HG03039 (cell line): ENCODE measurements around the gene PPP2R3B.
"Not testable (repeated sequence)": the region's sequence is repeated elsewhere in the genome, so short reads cannot be mapped to it uniquely, and the experiment has no call there.

Experiments
- ATAC-seq: cut with Tn5 transposase; IDR thresholded peaks from one replicate; pipeline ENCODE4 v1.9.1; 2021; ENCODE audit warnings: mild to moderate bottlenecking, moderate library complexity; ENCODE audit not compliant: unreplicated experiment

Gene PPP2R3B

DNA sequence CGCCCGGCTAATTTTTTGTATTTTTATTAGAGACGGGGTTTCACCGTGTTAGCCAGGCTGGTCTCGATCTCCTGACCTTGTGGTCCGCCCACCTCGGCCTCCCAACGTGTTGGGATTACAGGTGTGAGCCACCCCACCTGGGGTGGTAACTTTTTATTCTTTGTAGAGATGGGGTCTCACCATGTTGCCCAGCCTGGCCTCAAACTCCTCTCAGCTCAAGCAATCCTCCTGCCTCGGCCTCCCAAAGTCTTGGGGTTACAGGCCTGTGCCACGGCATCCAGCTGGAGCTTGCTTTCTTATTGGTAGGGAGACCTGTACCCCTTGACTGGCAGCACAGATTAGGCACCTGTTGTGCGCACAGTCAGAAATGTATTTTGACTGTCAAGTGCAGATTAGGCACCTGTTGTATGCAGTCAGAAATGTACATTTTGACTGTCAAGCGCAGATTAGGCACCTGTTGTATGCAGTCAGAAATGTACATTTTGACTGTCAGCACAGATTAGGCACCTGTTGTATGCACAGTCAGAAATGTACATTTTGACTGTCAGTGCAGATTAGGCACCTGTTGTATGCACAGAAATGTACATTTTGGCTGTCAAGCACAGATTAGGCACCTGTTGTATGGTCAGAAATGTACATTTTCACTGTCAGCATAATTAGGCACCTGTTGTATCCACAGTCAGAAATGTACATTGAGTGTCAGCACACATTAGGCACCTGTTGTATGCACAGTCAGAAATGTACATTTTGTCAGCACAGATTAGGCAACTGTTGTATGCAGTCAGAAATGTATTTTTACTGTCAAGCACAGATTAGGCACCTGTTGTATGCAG is 80.7 kb downstream of the PPP2R3B start:
- not testable (repeated sequence) for ATAC-seq

DNA sequence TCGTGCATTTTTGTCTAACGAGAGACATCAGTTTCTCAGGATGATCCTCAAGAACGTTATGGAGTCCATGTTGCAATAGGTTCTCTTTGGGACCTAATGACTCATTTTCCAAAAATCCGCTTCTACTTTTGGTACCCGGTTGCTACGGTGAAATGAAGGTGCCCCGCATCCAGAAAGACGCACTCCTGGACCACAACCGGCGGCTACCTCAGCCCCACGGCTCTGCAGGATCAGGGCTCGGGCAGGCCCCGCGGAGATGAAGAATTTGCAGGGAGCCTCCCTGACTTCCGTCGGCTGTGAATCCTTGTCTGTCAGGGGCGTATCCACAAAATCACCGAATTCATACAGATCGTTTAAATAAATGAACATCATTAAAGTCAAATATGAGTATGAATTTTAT is 83.7 kb downstream of the PPP2R3B start:
- no peak for ATAC-seq

DNA sequence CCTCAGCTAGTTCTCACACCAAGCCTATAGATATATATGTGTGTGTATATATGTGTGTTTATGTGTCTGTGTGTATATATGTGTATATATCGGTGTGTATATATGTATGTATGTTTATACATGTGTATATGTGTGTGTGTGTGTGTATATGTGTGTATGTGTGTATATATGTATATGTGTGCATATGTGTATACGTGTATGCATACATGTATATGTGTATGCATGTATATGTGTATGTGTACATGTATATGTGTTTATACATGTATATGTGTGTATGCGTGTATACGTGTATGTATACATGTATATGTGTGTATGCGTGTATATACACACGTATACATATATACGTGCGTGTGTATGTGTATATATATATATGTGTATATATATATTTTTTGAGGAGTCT is 86.4 kb downstream of the PPP2R3B start:
- no peak for ATAC-seq

- no peak for ATAC-seq
These were observed 87.7 kb downstream of the PPP2R3B start for GRCh38 chrX:298993-299392.

- no peak for ATAC-seq
These were observed 91.6 kb downstream of the PPP2R3B start for GRCh38 chrX:295136-295535.

DNA sequence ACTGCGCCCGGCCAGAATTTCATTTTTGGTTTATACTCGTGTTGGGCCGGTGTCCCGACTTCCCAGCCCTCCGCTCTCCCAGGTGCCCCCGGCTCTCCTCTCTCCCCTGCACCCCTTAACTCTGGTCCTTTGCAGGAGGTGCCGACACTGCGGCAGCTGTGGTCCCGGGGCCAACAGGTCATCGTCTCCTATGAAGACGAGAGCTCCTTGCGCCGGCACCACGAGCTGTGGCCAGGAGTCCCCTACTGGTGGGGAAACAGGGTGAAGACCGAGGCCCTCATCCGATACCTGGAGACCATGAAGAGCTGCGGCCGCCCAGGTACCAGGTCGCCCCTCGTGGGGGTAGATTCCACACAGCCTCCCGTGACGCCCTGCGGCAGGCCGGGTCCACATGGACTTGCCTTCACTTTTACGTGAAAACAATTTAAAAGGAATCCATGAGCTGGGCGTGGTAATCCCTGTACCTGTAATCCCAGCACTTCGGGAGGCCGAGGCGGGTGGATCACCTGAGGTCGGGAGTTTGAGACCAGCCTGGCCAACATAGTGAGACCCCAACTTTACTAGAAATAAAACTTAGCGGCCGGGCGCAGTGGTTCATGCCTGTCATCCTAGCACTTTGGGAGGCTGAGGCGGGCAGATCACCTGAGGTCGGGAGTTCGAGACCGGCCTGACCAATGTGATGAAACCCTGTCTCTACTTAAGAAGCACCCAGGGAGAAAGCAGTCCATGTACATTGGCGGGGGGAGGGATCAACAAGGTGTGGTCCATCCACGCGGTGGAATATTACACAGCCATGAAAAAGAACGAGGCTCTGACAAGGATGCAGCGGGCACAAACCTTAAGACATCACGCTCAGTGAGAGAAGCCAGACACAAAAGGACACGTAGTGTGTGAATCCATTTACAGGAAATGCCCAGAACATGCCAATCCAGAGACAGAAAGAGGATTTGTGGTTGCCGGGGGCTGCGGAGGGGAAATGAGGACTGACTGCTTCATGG is 93.5 kb downstream of the PPP2R3B start:
- no peak for ATAC-seq

DNA sequence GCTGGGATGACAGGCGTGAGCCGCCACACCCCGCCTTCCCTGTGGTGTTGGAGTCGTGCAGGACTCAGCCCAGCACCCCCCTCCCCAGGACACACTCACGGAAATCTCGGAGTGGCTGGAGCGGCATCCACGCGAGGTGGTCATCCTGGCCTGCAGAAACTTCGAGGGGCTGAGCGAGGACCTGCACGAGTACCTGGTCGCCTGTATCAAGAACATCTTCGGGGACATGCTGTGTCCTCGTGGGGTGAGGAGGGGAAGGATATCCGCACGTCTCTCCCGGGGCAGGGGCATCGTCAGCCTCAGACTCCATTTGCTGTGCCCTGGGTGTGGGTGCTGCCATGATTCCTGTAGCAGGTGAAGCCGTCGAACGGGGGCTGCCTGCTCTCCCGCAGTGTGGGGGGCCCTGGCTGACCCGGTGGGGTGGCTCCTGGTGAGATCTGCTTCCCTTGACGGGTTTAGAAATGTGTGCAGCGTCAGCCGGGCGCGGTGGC is 95.3 kb downstream of the PPP2R3B start:
- ATAC-seq: no peak

- no peak for ATAC-seq
These were observed 96.1 kb downstream of the PPP2R3B start for GRCh38 chrX:290476-291166.

DNA sequence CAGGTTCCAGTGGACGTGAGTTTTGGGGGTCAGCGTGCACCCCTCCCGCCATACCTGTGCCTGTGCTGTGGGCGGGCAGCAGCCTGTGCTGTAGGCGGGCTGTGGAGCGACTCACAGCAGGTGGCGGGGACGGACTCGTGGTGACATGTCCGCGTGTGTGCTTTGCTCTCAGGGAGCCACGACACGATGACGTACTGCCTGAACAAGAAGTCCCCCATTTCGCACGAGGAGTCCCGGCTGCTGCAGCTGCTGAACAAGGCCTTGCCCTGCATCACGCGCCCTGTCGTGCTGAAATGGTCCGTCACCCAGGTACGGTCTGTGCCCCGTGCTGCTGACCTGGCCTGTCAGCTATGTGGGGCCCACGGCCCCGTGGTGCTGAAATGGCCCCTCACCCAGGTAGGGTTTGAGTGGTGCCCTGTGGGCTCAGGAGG is 98.1 kb downstream of the PPP2R3B start:
- ATAC-seq: no peak

- ATAC-seq: no peak
These were observed 99.0 kb downstream of the PPP2R3B start for GRCh38 chrX:287670-288069.

- no peak for ATAC-seq
These were observed 101.5 kb downstream of the PPP2R3B start for GRCh38 chrX:285076-285677.
